ENCODE measurements around the gene MATR3.
A peak's percentile ranks its signal among the peaks of the same experiment; 100 is the strongest.
"Not testable (repeated sequence)": the region's sequence is repeated elsewhere in the genome, so short reads cannot be mapped to it uniquely, and the experiment has no call there.

The MATR3 gene

GRCh38 chr5:139297439-139298133 lies 4.0 kb downstream of the MATR3 start:
- DNase-seq (ENCODE audit: low read depth) = no peak

GRCh38 chr5:139298242-139298641 lies 4.7 kb downstream of the MATR3 start:
- DNase-seq (ENCODE audit: low read depth) = no peak

GRCh38 chr5:139299486-139299885 lies 5.9 kb downstream of the MATR3 start:
- DNase-seq (ENCODE audit: low read depth) = no peak

- no peak for DNase-seq (ENCODE audit: low read depth)
Measured at GRCh38 chr5:139301808-139302499, 8.4 kb downstream of the MATR3 start.

- DNase-seq (ENCODE audit: low read depth) = no peak
Measured at GRCh38 chr5:139304391-139305324, 11.1 kb downstream of the MATR3 start.

- no peak for DNase-seq (ENCODE audit: low read depth)
Measured at GRCh38 chr5:139306197-139306596, 12.7 kb downstream of the MATR3 start.

- DNase-seq (ENCODE audit: low read depth) = no peak
Measured at GRCh38 chr5:139306628-139307379, 13.3 kb downstream of the MATR3 start.

GRCh38 chr5:139308797-139309196 lies 15.3 kb downstream of the MATR3 start:
- no peak for DNase-seq (ENCODE audit: low read depth)

GRCh38 chr5:139310715-139311186 lies 17.2 kb downstream of the MATR3 start:
- not testable (repeated sequence) for DNase-seq (ENCODE audit: low read depth)

GRCh38 chr5:139312075-139312474 lies 18.5 kb downstream of the MATR3 start:
- DNase-seq (ENCODE audit: low read depth) = no peak

GRCh38 chr5:139314276-139314675 lies 20.7 kb downstream of the MATR3 start:
- DNase-seq (ENCODE audit: low read depth) = no peak

- no peak for DNase-seq (ENCODE audit: low read depth)
Measured at GRCh38 chr5:139315056-139315615, 21.6 kb downstream of the MATR3 start.

- DNase-seq (ENCODE audit: low read depth) = no peak
Measured at GRCh38 chr5:139335811-139336210, 42.3 kb downstream of the MATR3 start.

GRCh38 chr5:139340051-139340450 lies 46.5 kb downstream of the MATR3 start:
- no peak for DNase-seq (ENCODE audit: low read depth)

- no peak for DNase-seq (ENCODE audit: low read depth)
Measured at GRCh38 chr5:139341187-139341688, 47.7 kb downstream of the MATR3 start.

- DNase-seq (ENCODE audit: low read depth) = peak; percentile 93
Measured at GRCh38 chr5:139341689-139342422, 48.3 kb downstream of the MATR3 start, which contains the start of gene PAIP2. Gene PAIP2, plus strand, starts transcription at chr5:139341854. Its CDS starts 21,931 bp downstream, at chr5:139363785.

GRCh38 chr5:139342423-139342723 lies 48.8 kb downstream of the MATR3 start:
- no peak for DNase-seq (ENCODE audit: low read depth)

GRCh38 chr5:139343476-139343875 lies 49.9 kb downstream of the MATR3 start:
- no peak for DNase-seq (ENCODE audit: low read depth)

- no peak for DNase-seq (ENCODE audit: low read depth)
Measured at GRCh38 chr5:139344177-139344576, 50.6 kb downstream of the MATR3 start.

GRCh38 chr5:139345442-139345841 lies 51.9 kb downstream of the MATR3 start:
- DNase-seq (ENCODE audit: low read depth) = not testable (repeated sequence)
